ENCODE results near the gene TUSC2. TPM values are rescaled to one million over a fixed set of nuclear protein-coding genes. Genes with fewer than 3 reads are reported as not detected.

The TUSC2 gene
- total RNA-seq, 1 experiment from 2014 or later = 33.5 TPM

DNA sequence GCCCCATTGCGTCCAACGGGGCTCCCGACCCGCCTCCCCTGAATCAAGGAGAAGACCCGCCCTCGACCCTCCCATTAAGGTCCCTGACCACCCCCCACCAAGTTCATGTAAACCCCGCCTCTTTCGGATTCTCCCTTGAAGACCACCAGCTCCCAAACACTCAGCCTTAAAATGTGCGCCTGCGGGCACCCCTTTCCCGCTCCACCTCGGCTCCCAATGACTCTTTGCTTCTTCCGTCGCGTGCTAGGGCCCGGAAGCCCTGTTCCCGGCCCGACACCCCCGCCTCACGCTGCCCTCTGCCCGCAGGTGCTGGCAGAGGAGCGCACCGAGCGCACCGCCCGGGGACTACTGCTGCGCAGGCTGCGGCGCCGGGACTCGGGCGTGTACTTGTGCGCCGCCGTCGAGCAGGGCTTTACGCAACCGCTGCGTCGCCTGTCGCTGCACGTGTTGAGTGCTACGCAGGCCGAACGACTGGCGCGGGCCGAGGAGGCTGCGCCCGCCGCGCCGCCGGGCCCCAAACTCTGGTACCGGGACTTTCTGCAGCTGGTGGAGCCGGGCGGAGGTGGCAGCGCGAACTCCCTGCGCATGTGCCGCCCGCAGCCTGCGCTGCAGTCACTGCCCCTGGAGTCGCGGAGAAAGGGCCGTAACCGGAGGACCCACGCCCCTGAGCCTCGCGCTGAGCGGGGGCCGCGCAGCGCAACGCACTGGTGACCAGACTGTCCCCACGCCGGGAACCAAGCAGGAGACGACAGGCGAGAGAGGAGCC, 51.8 kb downstream of the TUSC2 start:
- Histone ChIP-seq H2AFZ (ENCODE audit: low read length) (no peak overlapping the region), H4K20me1 (ENCODE audit: control insufficient read depth, insufficient read depth, insufficient read length) (no peaks in the 10 kb centered on the region), H2BK120ac (ENCODE audit: low read depth, low read length, poor library complexity, severe bottlenecking) (no peak overlapping the region), H3K14ac (ENCODE audit: insufficient read depth, low read length) (no peak overlapping the region), H4K8ac (replicated peaks; ENCODE audit: insufficient read length, low read depth, low read length) (no peak overlapping the region), H3K18ac (ENCODE audit: insufficient read length, low read depth, low read length) (no peak overlapping the region), H3K4me2 (ENCODE audit: insufficient read depth, insufficient read length, low read length) (no peak overlapping the region), H3K23me2 (ENCODE audit: insufficient read length, low read depth, low read length, poor library complexity, severe bottlenecking) (peaks cover 10% of the 10 kb centered on the region), H3K27me3 (ENCODE audit: insufficient read depth, low read length) (peaks cover 16% of the 10 kb centered on the region; the same call in 1 of the 2 replicates), H3K23ac (ENCODE audit: insufficient read length, low read depth, low read length) (no peak overlapping the region), H4K5ac (ENCODE audit: insufficient read length, low read depth, low read length) (no peak overlapping the region), H3K4me1 (ENCODE audit: insufficient read depth, low read length) (no peaks in the 10 kb centered on the region), H2BK20ac (ENCODE audit: low read depth, low read length, poor library complexity, severe bottlenecking) (no peak overlapping the region), H3K9me3 (ENCODE audit: control insufficient read depth, low read depth, low read length) (no peaks in the 10 kb centered on the region), H3K4ac (ENCODE audit: low read depth, low read length) (no peak overlapping the region), H3K27ac (ENCODE audit: insufficient read length, low read depth, low read length) (no peak overlapping the region), H2AK5ac (ENCODE audit: insufficient read length, low read length) (no peak overlapping the region), H2BK12ac (ENCODE audit: insufficient read length, low read depth, low read length) (no peak overlapping the region), H3K79me2 (ENCODE audit: insufficient read depth, low read length) (no peaks in the 10 kb centered on the region), H3K56ac (ENCODE audit: insufficient read length, low read depth, low read length) (no peak overlapping the region), H2BK15ac (ENCODE audit: low read depth, low read length) (no peak overlapping the region), H2BK5ac (ENCODE audit: insufficient read length, low read length) (no peak overlapping the region), H3K79me1 (ENCODE audit: insufficient read depth, low read depth, low read length, poor library complexity, severe bottlenecking) (no peaks in the 10 kb centered on the region), H3K9ac (ENCODE audit: extremely low read depth, insufficient read length, low read length) (no peak overlapping the region), H3T11ph (ENCODE audit: low read length) (no peak overlapping the region), H4K91ac (ENCODE audit: insufficient read length, low read depth, low read length) (no peak overlapping the region)
- TF ChIP-seq CTCF (conservative IDR thresholded peaks at IDR 0.05) = no peak
- H3K4me3 Mint-ChIP-seq = peak overlapping the region; percentile 57 to 78
- peaks cover 57% of the 10 kb centered on the region for H3K27me3 Mint-ChIP-seq (ENCODE audit: low read depth)
- no CpG with 5 or more reads among the region's 79 CpGs for WGBS (ENCODE audit: extremely low coverage, insufficient read length, low lambda C conversion rate)
- H3K27ac Mint-ChIP-seq = peak overlapping the region in 1 of 3 experiments; percentile 34; a peak in 1 of 7 replicates
- DNase-seq = peak; percentile 82
- H3K36me3 Mint-ChIP-seq (ENCODE audit: insufficient read depth in 1 of 3, low read depth in 3 of 3) = no peaks in the 10 kb centered on the region; a peak in 1 of 7 replicates
- peaks cover 27 to 34% of the 10 kb centered on the region in 2 experiments for H3K4me1 Mint-ChIP-seq
- H3K9me3 Mint-ChIP-seq = no peaks in the 10 kb centered on the region; a peak in 1 of 5 replicates

All from H9 (cell line).